HEK293 (cell line): ENCODE measurements around the gene RTBDN.

Source experiments
- BCL11A ChIP-seq: fragments of 450-650 bp; formaldehyde crosslinking; IDR thresholded peaks from 2 replicates; pipeline ENCODE4 v1.5.1; 2016; ENCODE audit warnings: low read depth, missing biosample characterization, missing genetic modification characterization
- BCL11B ChIP-seq: fragments of 450-650 bp; formaldehyde crosslinking; IDR thresholded peaks from 2 replicates; pipeline ENCODE4 v1.5.1; 2016; ENCODE audit warnings: low read depth, missing biosample characterization, missing genetic modification characterization
- GLIS1 ChIP-seq: fragments of 450-650 bp; formaldehyde crosslinking; IDR thresholded peaks from 2 replicates; pipeline ENCODE4 v1.5.1; 2016; ENCODE audit warnings: missing biosample characterization, missing genetic modification characterization
- KLF17 ChIP-seq: fragments of 450-650 bp; formaldehyde crosslinking; IDR thresholded peaks from 2 replicates; pipeline ENCODE4 v1.5.1; 2016; ENCODE audit warnings: missing biosample characterization, missing genetic modification characterization
- KLF9 ChIP-seq: fragments of 450-650 bp; formaldehyde crosslinking; IDR thresholded peaks from 2 replicates; pipeline ENCODE4 v1.5.1; 2016; ENCODE audit warnings: missing biosample characterization, missing genetic modification characterization, low read depth
- PBX3 ChIP-seq: sonication (generic); formaldehyde crosslinking; IDR thresholded peaks from 2 replicates; pipeline ENCODE4 v1.8.1; 2022; ENCODE audit warnings: mild to moderate bottlenecking, moderate library complexity, missing genetic modification reagents
- ZBTB10 ChIP-seq: fragments of 450-650 bp; formaldehyde crosslinking; IDR thresholded peaks from 2 replicates; pipeline ENCODE4 v1.5.1; 2016; ENCODE audit warnings: missing biosample characterization, missing genetic modification characterization
- ZFHX2 ChIP-seq: fragments of 450-650 bp; formaldehyde crosslinking; conservative IDR thresholded peaks from 2 replicates; pipeline ENCODE4 v1.5.1; 2016; ENCODE audit warnings: missing biosample characterization, missing genetic modification characterization
- ZFP69B ChIP-seq: fragments of 450-650 bp; formaldehyde crosslinking; IDR thresholded peaks from 2 replicates; pipeline ENCODE4 v1.5.1; 2016; ENCODE audit warnings: missing biosample characterization, missing genetic modification characterization
- ZNF112 ChIP-seq: fragments of 450-650 bp; formaldehyde crosslinking; IDR thresholded peaks from 2 replicates; pipeline ENCODE4 v1.5.0; 2017; ENCODE audit warnings: missing biosample characterization, missing genetic modification characterization
- ZNF175 ChIP-seq: fragments of 450-650 bp; formaldehyde crosslinking; IDR thresholded peaks from 2 replicates; pipeline ENCODE4 v1.5.1; 2016; ENCODE audit warnings: missing biosample characterization, missing genetic modification characterization
- ZNF184 ChIP-seq: fragments of 450-650 bp; IDR thresholded peaks from 2 replicates; pipeline ENCODE4 v1.5.1; 2018; ENCODE audit warnings: missing biosample characterization, mild to moderate bottlenecking, missing genetic modification characterization
- ZNF19 ChIP-seq: fragments of 450-650 bp; formaldehyde crosslinking; IDR thresholded peaks from 2 replicates; pipeline ENCODE4; 2016; ENCODE audit warnings: missing biosample characterization, missing genetic modification characterization, low read depth
- ZNF211 ChIP-seq: fragments of 450-650 bp; formaldehyde crosslinking; IDR thresholded peaks from 2 replicates; pipeline ENCODE4 v1.5.1; 2016; ENCODE audit warnings: low read depth, missing biosample characterization, missing genetic modification characterization
- ZNF223 ChIP-seq: fragments of 450-650 bp; formaldehyde crosslinking; IDR thresholded peaks from 2 replicates; pipeline ENCODE4 v1.5.1; 2016; ENCODE audit warnings: missing biosample characterization, missing genetic modification characterization
- ZNF24 ChIP-seq: fragments of 450-650 bp; formaldehyde crosslinking; IDR thresholded peaks from 2 replicates; pipeline ENCODE4 v1.5.1; 2016; ENCODE audit warnings: missing biosample characterization, missing genetic modification characterization
- ZNF26 ChIP-seq: fragments of 450-650 bp; formaldehyde crosslinking; IDR thresholded peaks from 2 replicates; pipeline ENCODE4 v1.5.1; 2016; ENCODE audit warnings: missing biosample characterization, missing genetic modification characterization
- ZNF324 ChIP-seq: fragments of 450-650 bp; formaldehyde crosslinking; IDR thresholded peaks from 2 replicates; pipeline ENCODE4 v1.5.1; 2016; ENCODE audit warnings: missing biosample characterization, missing genetic modification characterization
- ZNF394 ChIP-seq: fragments of 450-650 bp; formaldehyde crosslinking; IDR thresholded peaks from 2 replicates; pipeline ENCODE4 v1.5.1; 2016; ENCODE audit warnings: missing biosample characterization, missing genetic modification characterization, mild to moderate bottlenecking, moderate library complexity, borderline replicate concordance
- ZNF501 ChIP-seq: fragments of 450-650 bp; formaldehyde crosslinking; IDR thresholded peaks from 2 replicates; pipeline ENCODE4 v1.5.1; 2016; ENCODE audit warnings: missing biosample characterization, missing genetic modification characterization
- ZNF521 ChIP-seq: fragments of 450-650 bp; formaldehyde crosslinking; IDR thresholded peaks from 2 replicates; pipeline ENCODE4 v1.5.1; 2017; ENCODE audit warnings: missing biosample characterization, mild to moderate bottlenecking, missing genetic modification characterization
- ZNF560 ChIP-seq: fragments of 450-650 bp; formaldehyde crosslinking; IDR thresholded peaks from 2 replicates; pipeline ENCODE4 v1.5.1; 2017; ENCODE audit warnings: missing biosample characterization, missing genetic modification characterization, borderline replicate concordance
- ZNF561 ChIP-seq: fragments of 450-650 bp; IDR thresholded peaks from 2 replicates; pipeline ENCODE4 v1.5.1; 2018; ENCODE audit warnings: missing biosample characterization, missing genetic modification characterization, borderline replicate concordance
- ZNF621 ChIP-seq: fragments of 450-650 bp; formaldehyde crosslinking; IDR thresholded peaks from 2 replicates; pipeline ENCODE4 v1.5.1; 2017; ENCODE audit warnings: missing biosample characterization, missing genetic modification characterization
- ZNF654 ChIP-seq: fragments of 450-650 bp; formaldehyde crosslinking; IDR thresholded peaks from 2 replicates; pipeline ENCODE4 v1.5.1; 2016; ENCODE audit warnings: low read depth, missing biosample characterization, missing genetic modification characterization
- ZNF670 ChIP-seq: fragments of 450-650 bp; formaldehyde crosslinking; IDR thresholded peaks from 2 replicates; pipeline ENCODE4 v1.5.1; 2016; ENCODE audit warnings: missing biosample characterization, missing genetic modification characterization, low read depth
- ZNF692 ChIP-seq: fragments of 450-650 bp; formaldehyde crosslinking; IDR thresholded peaks from 2 replicates; pipeline ENCODE4 v1.5.1; 2016; ENCODE audit warnings: missing biosample characterization, missing genetic modification characterization
- ZNF843 ChIP-seq: fragments of 450-650 bp; formaldehyde crosslinking; IDR thresholded peaks from 2 replicates; pipeline ENCODE4 v1.5.1; 2016; ENCODE audit warnings: missing biosample characterization, missing genetic modification characterization
- ZSCAN18 ChIP-seq: fragments of 450-650 bp; formaldehyde crosslinking; IDR thresholded peaks from 2 replicates; pipeline ENCODE4 v1.5.1; 2016; ENCODE audit warnings: missing biosample characterization, missing genetic modification characterization
- ZSCAN30 ChIP-seq: fragments of 450-650 bp; IDR thresholded peaks from 2 replicates; pipeline ENCODE4 v1.5.1; 2018; ENCODE audit warnings: missing biosample characterization, mild to moderate bottlenecking, missing genetic modification characterization, moderate library complexity

Gene RTBDN

GRCh38 chr19:12847159-12848139 is 13.1 kb upstream of the RTBDN start (continued):
- TF ChIP-seq ZNF112 (tag by site-specific recombination), result no peak
- TF ChIP-seq KLF9 (tag by site-specific recombination), result peak; percentile 42; the same call in 1 of the 2 replicates
- TF ChIP-seq ZNF223 (tag by site-specific recombination), result no peak
- no peak for TF ChIP-seq ZNF24
- TF ChIP-seq ZNF324 (tag by site-specific recombination), result peak; percentile 47; the same call in 1 of the 2 replicates
- no peak for TF ChIP-seq ZNF521
- no peak for TF ChIP-seq ZNF560
- TF ChIP-seq ZNF654 (tag by site-specific recombination), result peak; percentile 59
- TF ChIP-seq ZBTB10 (tag by site-specific recombination), result peak; percentile 58; the same call in 1 of the 2 replicates
- TF ChIP-seq ZSCAN18 (tag by site-specific recombination), result no peak
- peak; percentile 63; the same call in 1 of the 2 replicates for TF ChIP-seq ZNF561 (tag by site-specific recombination)
- peak; percentile 26; the same call in 1 of the 2 replicates for TF ChIP-seq ZNF501 (tag by site-specific recombination)
- TF ChIP-seq ZFHX2 (tag by site-specific recombination), result peak; percentile 53
- peak; percentile 37; the same call in 1 of the 2 replicates for TF ChIP-seq GLIS1 (tag by site-specific recombination)
- peak; percentile 51; the same call in 1 of the 2 replicates for TF ChIP-seq BCL11A (tag by site-specific recombination)
- TF ChIP-seq ZNF394, result peak; percentile 83
- TF ChIP-seq ZNF175 (tag by site-specific recombination), result no peak
- TF ChIP-seq ZNF184 (tag by site-specific recombination), result peak; percentile 53; the same call in 1 of the 2 replicates
- peak; percentile 97 for TF ChIP-seq ZFP69B (tag by site-specific recombination)
- TF ChIP-seq ZNF26, result no peak
- TF ChIP-seq KLF17 (tag by site-specific recombination), result peak; percentile 85
- TF ChIP-seq ZSCAN30 (tag by site-specific recombination), result no peak; the same call in 1 of the 2 replicates
- peak; percentile 97 for TF ChIP-seq ZNF692 (tag by site-specific recombination)
- TF ChIP-seq PBX3 (CRISPR knock-in tag), result peak; percentile 79
- no peak for TF ChIP-seq ZNF621 (tag by site-specific recombination)
- no peak for TF ChIP-seq ZNF843 (tag by site-specific recombination)
- TF ChIP-seq ZNF670 (tag by site-specific recombination), result no peak
- TF ChIP-seq ZNF19 (tag by site-specific recombination), result no peak
- TF ChIP-seq ZNF211 (tag by site-specific recombination), result no peak
- peak; percentile 47; the same call in 1 of the 2 replicates for TF ChIP-seq BCL11B (tag by site-specific recombination)
